Measurements from ENCODE around the gene PCDH1.

The PCDH1 gene

DNA sequence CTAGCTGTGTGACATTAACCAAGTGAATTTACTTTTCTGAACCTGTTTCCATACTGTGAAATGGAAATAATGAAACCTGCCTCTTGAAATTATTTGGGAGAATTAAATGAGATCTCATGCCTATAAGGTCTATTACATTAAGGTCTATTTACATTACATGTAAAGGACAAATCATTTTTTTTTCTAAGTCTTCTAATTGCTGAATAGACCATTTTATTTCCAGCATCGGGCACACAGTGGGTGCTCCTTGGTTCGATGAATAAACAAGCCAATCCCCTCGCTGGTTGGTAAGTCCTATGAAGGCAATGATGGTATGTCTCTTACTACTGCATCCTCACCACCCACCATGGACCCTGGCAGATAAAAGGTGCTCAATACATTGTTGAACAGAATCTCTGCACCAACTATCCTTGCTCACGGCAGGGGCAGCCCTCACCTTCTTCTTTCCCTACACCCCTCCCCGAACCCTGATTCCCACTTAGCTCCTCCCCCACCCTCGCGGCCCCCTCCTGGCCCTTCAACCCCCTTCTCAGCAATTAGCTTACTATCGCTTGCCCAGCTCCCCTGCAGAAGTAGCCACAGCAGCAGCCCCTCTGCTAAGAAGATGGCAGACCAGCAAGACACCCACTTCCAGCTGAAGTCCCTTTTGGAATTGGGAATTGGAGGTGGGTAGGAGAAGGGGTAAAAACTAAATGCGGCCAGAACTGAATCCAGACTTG lies 3.0 kb downstream of the PCDH1 start:
- H3K27ac ChIP-seq (ENCODE audit: low read length) = no peak overlapping the region
- no peak overlapping the region for H3K4me2 ChIP-seq (ENCODE audit: low read length)
- no peaks in the 10 kb centered on the region for H3K9me3 ChIP-seq (ENCODE audit: insufficient read depth, low read length)
- H3K79me2 ChIP-seq (ENCODE audit: low read length) = no peaks in the 10 kb centered on the region
- TF ChIP-seq EZH2phosphoT487 (IDR thresholded peaks at IDR 0.05; ENCODE audit: low read depth) (no peak), CTCF (IDR thresholded peaks at IDR 0.05; ENCODE audit: low read depth, low read length) (no peak)
- H3K36me3 ChIP-seq (replicated peaks; ENCODE audit: low read depth, low read length) = no peaks in the 10 kb centered on the region
- H3K4me3 ChIP-seq (ENCODE audit: low read length) = no peak overlapping the region
- peaks cover 19% of the 10 kb centered on the region for H3K27me3 ChIP-seq (ENCODE audit: low read depth, low read length)
- no peak overlapping the region for H3K9ac ChIP-seq (ENCODE audit: low read length)
- peaks cover 5% of the 10 kb centered on the region; the same call in 1 of the 2 replicates for H3K4me1 ChIP-seq (ENCODE audit: low read length)
- no peak overlapping the region for H2AFZ ChIP-seq (ENCODE audit: low read depth, low read length)
- no peaks in the 10 kb centered on the region for H4K20me1 ChIP-seq (ENCODE audit: insufficient read depth, low read length)

DNA sequence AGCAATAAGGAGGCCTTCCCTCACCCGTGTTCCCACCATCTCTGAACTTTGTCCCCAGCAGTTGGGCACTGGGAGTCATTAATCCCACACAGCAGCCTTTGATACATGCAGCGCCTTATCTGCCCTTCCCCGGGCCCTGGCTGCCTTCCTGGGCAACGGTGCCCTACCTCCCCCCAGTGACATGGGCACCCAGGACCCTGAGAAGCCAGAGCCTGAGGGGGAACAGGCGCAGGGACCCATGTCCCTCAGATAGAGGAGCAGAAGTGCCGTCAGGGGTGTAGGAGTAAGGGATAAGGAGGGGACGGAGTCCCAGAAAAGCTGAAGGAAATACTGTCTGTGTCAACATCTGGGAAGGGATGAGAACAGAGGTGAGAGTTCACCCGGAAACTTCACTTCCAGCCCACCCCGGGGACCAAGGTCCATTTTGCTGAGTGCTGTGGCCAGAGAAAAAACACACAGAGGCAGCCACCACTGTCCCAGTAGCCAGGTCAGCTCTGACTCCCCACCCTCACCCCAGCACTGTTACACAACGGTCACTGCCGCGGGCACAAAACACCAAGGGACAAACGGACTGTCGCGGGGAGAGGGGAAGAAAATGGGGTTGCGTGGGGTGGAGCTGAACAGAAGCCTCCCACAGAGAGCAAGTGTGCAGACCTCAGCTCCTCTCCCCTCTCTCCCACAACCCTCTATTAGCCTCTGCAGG lies 3.8 kb downstream of the PCDH1 start:
- no peak overlapping the region for H3K4me2 ChIP-seq (ENCODE audit: low read length)
- peaks cover 5% of the 10 kb centered on the region; the same call in 1 of the 2 replicates for H3K4me1 ChIP-seq (ENCODE audit: low read length)
- no peak overlapping the region for H2AFZ ChIP-seq (ENCODE audit: low read depth, low read length)
- H3K27ac ChIP-seq (ENCODE audit: low read length) = no peak overlapping the region
- no peaks in the 10 kb centered on the region for H3K79me2 ChIP-seq (ENCODE audit: low read length)
- H3K36me3 ChIP-seq (replicated peaks; ENCODE audit: low read depth, low read length) = no peaks in the 10 kb centered on the region
- no peak overlapping the region for H3K9ac ChIP-seq (ENCODE audit: low read length)
- no peaks in the 10 kb centered on the region for H3K9me3 ChIP-seq (ENCODE audit: insufficient read depth, low read length)
- H3K4me3 ChIP-seq (ENCODE audit: low read length) = no peak overlapping the region
- H3K27me3 ChIP-seq (ENCODE audit: low read depth, low read length) = peaks cover 21% of the 10 kb centered on the region
- TF ChIP-seq CTCF (IDR thresholded peaks at IDR 0.05; ENCODE audit: low read depth, low read length) (no peak), EZH2phosphoT487 (IDR thresholded peaks at IDR 0.05; ENCODE audit: low read depth) (no peak)
- no peaks in the 10 kb centered on the region for H4K20me1 ChIP-seq (ENCODE audit: insufficient read depth, low read length)

DNA sequence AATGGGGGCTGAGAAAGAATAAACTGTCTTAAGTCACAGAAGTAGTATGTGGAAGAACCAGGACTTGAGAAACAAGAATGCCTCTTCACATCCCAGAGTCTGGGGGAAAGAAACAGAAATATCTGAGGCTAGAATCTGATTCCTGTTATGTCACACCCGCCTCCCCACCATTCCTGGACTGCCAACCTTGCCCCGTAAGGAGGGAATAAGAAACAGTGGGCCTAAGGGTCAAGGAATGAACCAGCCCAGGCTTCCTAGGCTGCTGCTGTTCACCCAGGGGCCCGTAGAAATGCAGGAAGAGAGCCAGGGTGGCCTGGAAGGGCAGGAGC lies 4.3 kb downstream of the PCDH1 start:
- peaks cover 3% of the 10 kb centered on the region; the same call in 1 of the 2 replicates for H3K4me1 ChIP-seq (ENCODE audit: low read length)
- H3K4me2 ChIP-seq (ENCODE audit: low read length) = no peak overlapping the region
- H3K4me3 ChIP-seq (ENCODE audit: low read length) = no peak overlapping the region
- no peaks in the 10 kb centered on the region for H3K9me3 ChIP-seq (ENCODE audit: insufficient read depth, low read length)
- no peak overlapping the region for H3K27ac ChIP-seq (ENCODE audit: low read length)
- H3K27me3 ChIP-seq (ENCODE audit: low read depth, low read length) = peaks cover 24% of the 10 kb centered on the region
- no peaks in the 10 kb centered on the region for H3K79me2 ChIP-seq (ENCODE audit: low read length)
- H2AFZ ChIP-seq (ENCODE audit: low read depth, low read length) = no peak overlapping the region
- TF ChIP-seq EZH2phosphoT487 (IDR thresholded peaks at IDR 0.05; ENCODE audit: low read depth) (no peak), CTCF (IDR thresholded peaks at IDR 0.05; ENCODE audit: low read depth, low read length) (no peak)
- no peaks in the 10 kb centered on the region for H4K20me1 ChIP-seq (ENCODE audit: insufficient read depth, low read length)
- H3K9ac ChIP-seq (ENCODE audit: low read length) = no peak overlapping the region
- H3K36me3 ChIP-seq (replicated peaks; ENCODE audit: low read depth, low read length) = no peaks in the 10 kb centered on the region

DNA sequence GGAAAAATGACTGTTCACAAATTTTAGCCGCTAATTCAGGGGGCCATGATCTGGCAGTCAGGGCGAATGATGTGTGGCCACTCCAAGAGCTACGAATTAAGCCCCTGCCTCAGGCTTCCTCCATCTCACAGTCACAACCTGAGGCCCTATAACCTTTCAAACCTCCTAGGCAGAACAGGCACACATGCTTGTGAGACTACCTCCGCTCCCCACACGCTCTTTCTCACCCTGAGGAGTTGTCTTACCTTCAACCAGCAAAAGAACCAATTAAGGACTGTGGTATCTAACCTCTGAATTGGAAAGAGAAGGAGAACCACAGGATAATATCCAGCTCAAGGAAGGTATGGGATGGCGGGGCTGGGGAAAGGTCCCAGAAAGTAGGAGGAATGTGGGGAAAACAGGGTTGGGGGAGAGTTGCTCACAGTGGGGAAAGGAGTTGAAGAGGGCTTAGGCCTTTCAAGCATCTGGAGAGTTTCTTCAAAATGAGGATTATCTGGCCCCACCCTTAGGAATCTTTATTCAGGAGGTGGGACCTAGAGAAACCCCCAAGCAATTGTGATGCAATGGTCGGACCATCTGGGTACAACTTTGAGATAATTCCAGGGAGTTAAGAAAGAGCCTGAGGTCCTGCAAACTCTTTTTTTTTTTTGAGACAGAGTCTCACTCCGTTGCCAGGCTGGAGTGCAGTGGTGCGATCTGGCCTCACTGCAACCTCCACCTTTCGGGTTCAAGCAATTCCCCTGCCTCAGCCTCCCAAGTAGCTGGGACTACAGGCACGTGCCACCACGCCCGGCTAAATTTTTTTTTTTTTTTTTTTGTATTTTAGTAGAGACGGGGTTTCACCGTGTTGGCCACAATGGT lies 5.5 kb downstream of the PCDH1 start:
- TF ChIP-seq CTCF (IDR thresholded peaks at IDR 0.05; ENCODE audit: low read depth, low read length) = no peak
- no peak for TF ChIP-seq EZH2phosphoT487 (IDR thresholded peaks at IDR 0.05; ENCODE audit: low read depth)
- H3K27ac ChIP-seq (ENCODE audit: low read length) = no peak overlapping the region
- H3K4me2 ChIP-seq (ENCODE audit: low read length) = no peak overlapping the region
- H3K27me3 ChIP-seq (ENCODE audit: low read depth, low read length) = peaks cover 30% of the 10 kb centered on the region
- no peaks in the 10 kb centered on the region for H4K20me1 ChIP-seq (ENCODE audit: insufficient read depth, low read length)
- H3K79me2 ChIP-seq (ENCODE audit: low read length) = no peaks in the 10 kb centered on the region
- H3K4me1 ChIP-seq (ENCODE audit: low read length) = no peaks in the 10 kb centered on the region
- no peak overlapping the region for H3K9ac ChIP-seq (ENCODE audit: low read length)
- H2AFZ ChIP-seq (ENCODE audit: low read depth, low read length) = no peak overlapping the region
- no peaks in the 10 kb centered on the region for H3K9me3 ChIP-seq (ENCODE audit: insufficient read depth, low read length)
- no peak overlapping the region for H3K4me3 ChIP-seq (ENCODE audit: low read length)
- no peaks in the 10 kb centered on the region for H3K36me3 ChIP-seq (replicated peaks; ENCODE audit: low read depth, low read length)

Measured in OCI-LY3 (cell line).